ENCODE data around the gene THOC6. TPM values are rescaled to one million over a fixed set of nuclear protein-coding genes. Genes with fewer than 3 reads are reported as not detected.
A peak's percentile ranks its signal among the peaks of the same experiment; 100 is the strongest.

THOC6 gene
- total and polyA plus RNA-seq, 9 of the 15 experiments (the other 6 are each of a cell fraction or from before 2014, with no cell fraction given): 2.5 to 65.4 (median 42.3) TPM

DNA sequence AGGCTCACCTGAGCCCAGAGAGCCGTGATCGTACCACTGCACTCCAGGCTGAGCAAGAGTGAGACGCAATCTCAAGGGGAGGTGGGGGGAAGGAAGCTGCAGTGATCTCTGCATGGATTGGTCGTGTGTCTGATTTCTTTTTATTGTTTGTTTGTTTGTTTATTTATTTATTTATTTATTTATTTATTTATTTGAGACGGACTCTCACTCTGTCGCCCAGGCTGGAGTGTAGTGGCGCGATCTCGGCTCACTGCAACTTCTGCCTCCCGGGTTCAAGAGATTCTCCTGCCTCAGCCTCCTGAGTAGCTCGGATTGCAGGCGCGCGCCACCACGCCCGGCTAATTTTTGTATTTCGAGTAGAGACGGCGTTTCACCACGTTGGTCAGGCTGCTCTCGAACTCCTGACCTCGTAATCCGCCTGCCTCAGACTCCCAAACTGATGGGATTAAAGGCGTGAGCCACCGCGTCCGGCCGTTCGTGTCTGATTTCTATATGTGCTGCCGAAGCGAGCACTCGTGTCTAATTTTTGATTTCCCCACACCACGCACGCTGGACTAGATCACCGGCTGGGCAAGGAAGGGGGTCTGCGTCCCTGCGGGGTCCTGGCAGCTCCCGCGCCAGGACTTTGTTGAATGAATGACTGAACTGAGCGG, 4.1 kb upstream of the THOC6 start (continued):
- TF ChIP-seq, protein P1, sequence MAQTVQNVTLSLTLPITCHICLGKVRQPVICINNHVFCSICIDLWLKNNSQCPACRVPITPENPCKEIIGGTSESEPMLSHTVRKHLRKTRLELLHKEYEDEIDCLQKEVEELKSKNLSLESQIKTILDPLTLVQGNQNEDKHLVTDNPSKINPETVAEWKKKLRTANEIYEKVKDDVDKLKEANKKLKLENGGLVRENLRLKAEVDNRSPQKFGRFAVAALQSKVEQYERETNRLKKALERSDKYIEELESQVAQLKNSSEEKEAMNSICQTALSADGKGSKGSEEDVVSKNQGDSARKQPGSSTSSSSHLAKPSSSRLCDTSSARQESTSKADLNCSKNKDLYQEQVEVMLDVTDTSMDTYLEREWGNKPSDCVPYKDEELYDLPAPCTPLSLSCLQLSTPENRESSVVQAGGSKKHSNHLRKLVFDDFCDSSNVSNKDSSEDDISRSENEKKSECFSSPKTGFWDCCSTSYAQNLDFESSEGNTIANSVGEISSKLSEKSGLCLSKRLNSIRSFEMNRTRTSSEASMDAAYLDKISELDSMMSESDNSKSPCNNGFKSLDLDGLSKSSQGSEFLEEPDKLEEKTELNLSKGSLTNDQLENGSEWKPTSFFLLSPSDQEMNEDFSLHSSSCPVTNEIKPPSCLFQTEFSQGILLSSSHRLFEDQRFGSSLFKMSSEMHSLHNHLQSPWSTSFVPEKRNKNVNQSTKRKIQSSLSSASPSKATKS (CRISPR knock-in tag; IDR thresholded peaks at IDR 0.05): no peak
- no peak for TF ChIP-seq HDGF (IDR thresholded peaks at IDR 0.05)
- peak; percentile 50; the same call in 1 of the 2 replicates for TF ChIP-seq GTF2E2 (tag; IDR thresholded peaks at IDR 0.05)
- no peak for TF ChIP-seq PHF20 (IDR thresholded peaks at IDR 0.05; ENCODE audit: partially characterized antibody)
- TF ChIP-seq NRF1 (conservative IDR thresholded peaks at IDR 0.05 in 1 of 2, IDR thresholded peaks at IDR 0.05 in 1 of 2): no peak
- no peak for TF ChIP-seq CCNT2 (IDR thresholded peaks at IDR 0.05; ENCODE audit: borderline replicate concordance, extremely low read depth, insufficient read length, low read depth, low read length)
- TF ChIP-seq KLF16 (IDR thresholded peaks at IDR 0.05): no peak
- no peak for TF ChIP-seq SREBF2 (CRISPR knock-in tag; IDR thresholded peaks at IDR 0.05)
- peak in 1 of 2 experiments; percentile 68; a peak in 1 of 4 replicates for TF ChIP-seq HDAC1 (IDR thresholded peaks at IDR 0.05)
- TF ChIP-seq, protein P2, sequence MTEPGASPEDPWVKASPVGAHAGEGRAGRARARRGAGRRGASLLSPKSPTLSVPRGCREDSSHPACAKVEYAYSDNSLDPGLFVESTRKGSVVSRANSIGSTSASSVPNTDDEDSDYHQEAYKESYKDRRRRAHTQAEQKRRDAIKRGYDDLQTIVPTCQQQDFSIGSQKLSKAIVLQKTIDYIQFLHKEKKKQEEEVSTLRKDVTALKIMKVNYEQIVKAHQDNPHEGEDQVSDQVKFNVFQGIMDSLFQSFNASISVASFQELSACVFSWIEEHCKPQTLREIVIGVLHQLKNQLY (CRISPR knock-in tag; conservative IDR thresholded peaks at IDR 0.05): no peak
- no peak for TF ChIP-seq ZSCAN29 (IDR thresholded peaks at IDR 0.05)
- no peak for TF ChIP-seq HMG20A (CRISPR knock-in tag; conservative IDR thresholded peaks at IDR 0.05)
- TF ChIP-seq, protein P3, sequence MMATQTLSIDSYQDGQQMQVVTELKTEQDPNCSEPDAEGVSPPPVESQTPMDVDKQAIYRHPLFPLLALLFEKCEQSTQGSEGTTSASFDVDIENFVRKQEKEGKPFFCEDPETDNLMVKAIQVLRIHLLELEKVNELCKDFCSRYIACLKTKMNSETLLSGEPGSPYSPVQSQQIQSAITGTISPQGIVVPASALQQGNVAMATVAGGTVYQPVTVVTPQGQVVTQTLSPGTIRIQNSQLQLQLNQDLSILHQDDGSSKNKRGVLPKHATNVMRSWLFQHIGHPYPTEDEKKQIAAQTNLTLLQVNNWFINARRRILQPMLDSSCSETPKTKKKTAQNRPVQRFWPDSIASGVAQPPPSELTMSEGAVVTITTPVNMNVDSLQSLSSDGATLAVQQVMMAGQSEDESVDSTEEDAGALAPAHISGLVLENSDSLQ (IDR thresholded peaks at IDR 0.05): 0 out of 2 replicates have a peak, but pooled peaks have one; percentile 15
- no peak for TF ChIP-seq CBX1 (IDR thresholded peaks at IDR 0.05; ENCODE audit: low read depth)
- no peak for TF ChIP-seq CEBPB (tag; IDR thresholded peaks at IDR 0.05)
- TF ChIP-seq KLF13 (tag; IDR thresholded peaks at IDR 0.05; ENCODE audit: borderline replicate concordance, low read depth): no peak
- no peak for TF ChIP-seq NFE2L1 (tag; IDR thresholded peaks at IDR 0.05; ENCODE audit: borderline replicate concordance, low read depth)
- TF ChIP-seq PYGO2 (tag; IDR thresholded peaks at IDR 0.05): no peak
- TF ChIP-seq RB1 (IDR thresholded peaks at IDR 0.05; ENCODE audit: low read depth): no peak
- no peak for TF ChIP-seq GATAD2B (IDR thresholded peaks at IDR 0.05; ENCODE audit: borderline replicate concordance)
- TF ChIP-seq TBL1XR1 (IDR thresholded peaks at IDR 0.05; ENCODE audit: low read length in 2 of 2): no peak
- TF ChIP-seq DACH1 (IDR thresholded peaks at IDR 0.05; ENCODE audit: partially characterized antibody): no peak
- no peak for TF ChIP-seq ZNF507 (tag; conservative IDR thresholded peaks at IDR 0.05)
- TF ChIP-seq, protein P4, sequence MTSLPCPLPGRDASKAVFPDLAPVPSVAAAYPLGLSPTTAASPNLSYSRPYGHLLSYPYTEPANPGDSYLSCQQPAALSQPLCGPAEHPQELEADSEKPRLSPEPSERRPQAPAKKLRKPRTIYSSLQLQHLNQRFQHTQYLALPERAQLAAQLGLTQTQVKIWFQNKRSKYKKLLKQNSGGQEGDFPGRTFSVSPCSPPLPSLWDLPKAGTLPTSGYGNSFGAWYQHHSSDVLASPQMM (CRISPR knock-in tag; IDR thresholded peaks at IDR 0.05): no peak
- TF ChIP-seq, protein P5, sequence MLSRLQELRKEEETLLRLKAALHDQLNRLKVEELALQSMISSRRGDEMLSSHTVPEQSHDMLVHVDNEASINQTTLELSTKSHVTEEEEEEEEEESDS (CRISPR knock-in tag; IDR thresholded peaks at IDR 0.05): no peak
- no peak for TF ChIP-seq HNRNPL (IDR thresholded peaks at IDR 0.05; ENCODE audit: low read depth, low read length)
- TF ChIP-seq SMARCA5 (IDR thresholded peaks at IDR 0.05): 0 out of 2 replicates have a peak, but pooled peaks have one; percentile 15

Data from K562 (cell line).